GM18951 (cell line): Measurements from ENCODE around the gene BOD1L2.

ENCODE experiments used
- POLR2A ChIP-seq: IDR thresholded peaks from 4 replicates; pipeline ENCODE4 v1.6.1; 2011; ENCODE audit warnings: mild to moderate bottlenecking; ENCODE audit not compliant: insufficient read length, insufficient read depth; ENCODE audit errors: extremely low read depth
- in situ Hi-C: fragments of 300-500 bp; cut with MboI; formaldehyde crosslinking; loops from one replicate; pipeline ENCODE4 v1.12.0; 2022; ENCODE audit warnings: low sequenced_read_pairs, mixed read lengths, inconsistent platforms; ENCODE audit not compliant: unreplicated experiment

Gene BOD1L2

GRCh38 chr18:57135699-57136098, 11.2 kb upstream of the BOD1L2 start:
- in situ Hi-C loops: no loop called here
- no peak for TF ChIP-seq POLR2A

- in situ Hi-C loops: no loop called here
- TF ChIP-seq POLR2A: no peak
Measured at GRCh38 chr18:57137847-57138246, 9.0 kb upstream of the BOD1L2 start.

GRCh38 chr18:57141208-57142129, 5.4 kb upstream of the BOD1L2 start:
- no peak for TF ChIP-seq POLR2A

GRCh38 chr18:57142324-57142723, 4.6 kb upstream of the BOD1L2 start:
- TF ChIP-seq POLR2A: no peak
- in situ Hi-C loops: no loop called here

More at GRCh38 chr18:57141208-57142129, 5.4 kb upstream of the BOD1L2 start:
- in situ Hi-C loops: no loop called here

GRCh38 chr18:57143265-57143664, 3.6 kb upstream of the BOD1L2 start:
- no peak for TF ChIP-seq POLR2A
- in situ Hi-C loops: no loop called here

GRCh38 chr18:57148263-57148662, 1.4 kb downstream of the BOD1L2 start:
- TF ChIP-seq POLR2A: no peak
- in situ Hi-C loops: no loop called here

- in situ Hi-C loops: no loop called here
Measured at GRCh38 chr18:57149051-57149450, 2.2 kb downstream of the BOD1L2 start.

GRCh38 chr18:57149531-57149930, 2.6 kb downstream of the BOD1L2 start:
- no peak for TF ChIP-seq POLR2A
- in situ Hi-C loops: no loop called here

More at GRCh38 chr18:57149051-57149450, 2.2 kb downstream of the BOD1L2 start:
- TF ChIP-seq POLR2A: no peak

GRCh38 chr18:57150081-57150480, 3.2 kb downstream of the BOD1L2 start:
- in situ Hi-C loops: no loop called here
- TF ChIP-seq POLR2A: no peak

- TF ChIP-seq POLR2A: no peak
- in situ Hi-C loops: no loop called here
Measured at GRCh38 chr18:57150828-57151227, 3.9 kb downstream of the BOD1L2 start.

- TF ChIP-seq POLR2A: no peak
- in situ Hi-C loops: no loop called here
Measured at GRCh38 chr18:57154191-57154830, 7.4 kb downstream of the BOD1L2 start.

GRCh38 chr18:57164401-57164800, 17.5 kb downstream of the BOD1L2 start:
- no peak for TF ChIP-seq POLR2A
- in situ Hi-C loops: no loop called here

GRCh38 chr18:57167617-57168308, 20.9 kb downstream of the BOD1L2 start:
- in situ Hi-C loops: no loop called here
- TF ChIP-seq POLR2A: no peak
